ENCODE data around the gene CELA2A. TPM values are rescaled to one million over a fixed set of nuclear protein-coding genes. Genes with fewer than 3 reads are reported as not detected.

The CELA2A gene
- total RNA-seq, 4 donors from 2014 or later: 0.42 to 9.3 (median 1.5) TPM

DNA sequence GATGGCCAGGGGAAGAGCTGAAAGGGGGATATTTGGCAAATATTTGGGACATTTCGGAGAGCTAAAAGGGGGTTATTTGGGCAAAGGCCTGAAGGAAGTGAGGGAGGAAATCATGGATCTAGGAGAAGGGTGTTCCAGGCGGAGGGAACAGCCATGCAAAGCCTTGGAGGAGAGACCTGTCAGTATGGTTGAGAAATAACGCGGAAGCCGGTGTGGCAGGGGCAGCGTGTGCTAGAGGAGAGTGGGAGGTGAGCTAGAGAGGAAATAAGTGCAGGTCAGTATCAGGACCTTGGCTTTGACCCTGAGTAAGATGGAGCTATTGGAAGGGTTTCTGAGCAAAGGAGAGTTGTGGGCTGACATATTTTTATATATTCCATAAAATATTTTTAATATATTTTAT, 15.3 kb upstream of the CELA2A start:
- Histone ChIP-seq H3K27me3 (peaks cover 0 to 3% of the 10 kb centered on the region in 2 donors), H3K9me3 (no peaks in the 10 kb centered on the region), H3K4me1 (no peaks in the 10 kb centered on the region), H3K4me3 (no peak overlapping the region), H3K36me3 (no peaks in the 10 kb centered on the region), H3K27ac (no peak overlapping the region)
- DNase-seq (ENCODE audit: low spot score in 2 of 2): no peak
- TF ChIP-seq POLR2A (IDR thresholded peaks at IDR 0.05) (no peak), EP300 (IDR thresholded peaks at IDR 0.05) (no peak)
- TF ChIP-seq, protein P1, sequence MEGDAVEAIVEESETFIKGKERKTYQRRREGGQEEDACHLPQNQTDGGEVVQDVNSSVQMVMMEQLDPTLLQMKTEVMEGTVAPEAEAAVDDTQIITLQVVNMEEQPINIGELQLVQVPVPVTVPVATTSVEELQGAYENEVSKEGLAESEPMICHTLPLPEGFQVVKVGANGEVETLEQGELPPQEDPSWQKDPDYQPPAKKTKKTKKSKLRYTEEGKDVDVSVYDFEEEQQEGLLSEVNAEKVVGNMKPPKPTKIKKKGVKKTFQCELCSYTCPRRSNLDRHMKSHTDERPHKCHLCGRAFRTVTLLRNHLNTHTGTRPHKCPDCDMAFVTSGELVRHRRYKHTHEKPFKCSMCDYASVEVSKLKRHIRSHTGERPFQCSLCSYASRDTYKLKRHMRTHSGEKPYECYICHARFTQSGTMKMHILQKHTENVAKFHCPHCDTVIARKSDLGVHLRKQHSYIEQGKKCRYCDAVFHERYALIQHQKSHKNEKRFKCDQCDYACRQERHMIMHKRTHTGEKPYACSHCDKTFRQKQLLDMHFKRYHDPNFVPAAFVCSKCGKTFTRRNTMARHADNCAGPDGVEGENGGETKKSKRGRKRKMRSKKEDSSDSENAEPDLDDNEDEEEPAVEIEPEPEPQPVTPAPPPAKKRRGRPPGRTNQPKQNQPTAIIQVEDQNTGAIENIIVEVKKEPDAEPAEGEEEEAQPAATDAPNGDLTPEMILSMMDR (IDR thresholded peaks at IDR 0.05): no peak
- 81 to 88% methylated on average over 6 of the region's 6 CpGs for WGBS, 2 donors

DNA sequence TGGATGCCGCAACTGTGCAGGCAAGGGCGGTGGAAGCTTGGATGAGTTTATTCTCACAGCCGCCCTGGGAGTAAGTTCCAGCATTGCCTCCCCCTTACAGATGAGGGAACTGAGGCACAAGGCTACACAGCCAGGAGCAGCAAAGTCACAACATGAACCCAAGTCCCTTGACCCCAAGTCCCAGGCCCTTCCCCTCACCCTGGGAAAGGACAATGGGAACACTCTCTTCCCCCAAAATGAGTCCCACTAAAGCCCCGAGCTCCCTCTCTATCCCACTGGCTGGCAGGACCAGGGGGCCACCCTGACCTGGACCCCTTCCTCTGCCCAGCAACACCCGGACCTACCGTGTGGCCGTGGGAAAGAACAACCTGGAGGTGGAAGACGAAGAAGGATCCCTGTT, 14.4 kb upstream of the CELA2A start:
- no peak for TF ChIP-seq POLR2A (IDR thresholded peaks at IDR 0.05)
- no peak for TF ChIP-seq EP300 (IDR thresholded peaks at IDR 0.05)
- TF ChIP-seq, protein P1 (IDR thresholded peaks at IDR 0.05): no peak
- DNase-seq (ENCODE audit: low spot score in 2 of 2): no peak
- Histone ChIP-seq H3K9me3 (no peaks in the 10 kb centered on the region), H3K4me3 (no peak overlapping the region), H3K27me3 (peaks cover 0 to 12% of the 10 kb centered on the region in 2 donors), H3K27ac (no peak overlapping the region), H3K36me3 (no peaks in the 10 kb centered on the region), H3K4me1 (no peaks in the 10 kb centered on the region)
- WGBS, 2 donors: 82 to 85% methylated on average over 8 of the region's 8 CpGs

DNA sequence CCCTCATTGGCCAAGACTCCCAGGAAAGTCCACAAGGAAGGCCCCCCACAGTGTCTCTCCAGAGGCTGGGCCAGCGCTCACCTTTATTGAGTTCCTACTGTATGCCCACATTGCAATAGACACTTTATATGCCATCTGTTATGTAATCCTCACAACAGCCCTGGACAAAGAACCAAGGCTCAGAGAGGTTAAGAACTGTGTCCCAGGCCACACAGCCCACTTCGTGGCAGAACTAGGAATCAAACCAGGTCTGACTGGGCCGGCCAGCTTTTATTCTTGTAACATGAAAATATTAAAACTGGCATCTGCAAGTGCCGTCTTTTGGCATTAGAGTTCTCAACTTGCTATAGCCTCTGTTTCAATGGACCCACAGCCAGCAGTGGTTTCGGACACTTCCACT, 13.8 kb upstream of the CELA2A start:
- H3K27ac ChIP-seq: no peak overlapping the region
- H3K9me3 ChIP-seq: no peaks in the 10 kb centered on the region
- H3K36me3 ChIP-seq: no peaks in the 10 kb centered on the region
- TF ChIP-seq, protein P1 (IDR thresholded peaks at IDR 0.05): no peak
- TF ChIP-seq POLR2A (IDR thresholded peaks at IDR 0.05) (no peak), EP300 (IDR thresholded peaks at IDR 0.05) (no peak)
- H3K4me3 ChIP-seq: no peak overlapping the region
- H3K4me1 ChIP-seq: no peaks in the 10 kb centered on the region
- no peak for DNase-seq (ENCODE audit: low spot score in 2 of 2)
- H3K27me3 ChIP-seq: peaks cover 0 to 18% of the 10 kb centered on the region in 2 donors
- WGBS, 2 donors: 76 to 82% methylated on average over 5 of the region's 5 CpGs

DNA sequence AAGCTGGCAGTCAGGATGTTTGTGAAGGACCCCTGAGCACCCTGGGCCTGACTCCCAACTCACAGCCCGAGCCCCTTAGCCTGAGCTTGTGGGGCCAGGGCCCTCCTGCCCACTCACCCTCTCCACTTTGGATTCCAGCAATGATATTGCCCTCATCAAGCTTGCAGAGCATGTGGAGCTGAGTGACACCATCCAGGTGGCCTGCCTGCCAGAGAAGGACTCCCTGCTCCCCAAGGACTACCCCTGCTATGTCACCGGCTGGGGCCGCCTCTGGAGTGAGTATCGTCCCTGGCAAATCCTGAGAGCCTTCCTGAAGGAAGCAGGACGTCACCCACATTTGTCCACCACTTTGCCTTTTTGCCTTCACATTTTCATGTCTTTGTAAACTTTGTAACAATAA, 13.3 kb upstream of the CELA2A start:
- H3K27me3 ChIP-seq: peaks cover 0 to 18% of the 10 kb centered on the region in 2 donors
- no peaks in the 10 kb centered on the region for H3K9me3 ChIP-seq
- H3K4me1 ChIP-seq: no peaks in the 10 kb centered on the region
- no peak for DNase-seq (ENCODE audit: low spot score in 2 of 2)
- WGBS, 2 donors: 71 to 72% methylated on average over 4 to 5 of the region's 5 CpGs
- H3K36me3 ChIP-seq: no peaks in the 10 kb centered on the region
- H3K4me3 ChIP-seq: no peak overlapping the region
- TF ChIP-seq POLR2A (IDR thresholded peaks at IDR 0.05): no peak
- TF ChIP-seq, protein P1 (IDR thresholded peaks at IDR 0.05): no peak
- TF ChIP-seq EP300 (IDR thresholded peaks at IDR 0.05): no peak
- no peak overlapping the region for H3K27ac ChIP-seq

DNA sequence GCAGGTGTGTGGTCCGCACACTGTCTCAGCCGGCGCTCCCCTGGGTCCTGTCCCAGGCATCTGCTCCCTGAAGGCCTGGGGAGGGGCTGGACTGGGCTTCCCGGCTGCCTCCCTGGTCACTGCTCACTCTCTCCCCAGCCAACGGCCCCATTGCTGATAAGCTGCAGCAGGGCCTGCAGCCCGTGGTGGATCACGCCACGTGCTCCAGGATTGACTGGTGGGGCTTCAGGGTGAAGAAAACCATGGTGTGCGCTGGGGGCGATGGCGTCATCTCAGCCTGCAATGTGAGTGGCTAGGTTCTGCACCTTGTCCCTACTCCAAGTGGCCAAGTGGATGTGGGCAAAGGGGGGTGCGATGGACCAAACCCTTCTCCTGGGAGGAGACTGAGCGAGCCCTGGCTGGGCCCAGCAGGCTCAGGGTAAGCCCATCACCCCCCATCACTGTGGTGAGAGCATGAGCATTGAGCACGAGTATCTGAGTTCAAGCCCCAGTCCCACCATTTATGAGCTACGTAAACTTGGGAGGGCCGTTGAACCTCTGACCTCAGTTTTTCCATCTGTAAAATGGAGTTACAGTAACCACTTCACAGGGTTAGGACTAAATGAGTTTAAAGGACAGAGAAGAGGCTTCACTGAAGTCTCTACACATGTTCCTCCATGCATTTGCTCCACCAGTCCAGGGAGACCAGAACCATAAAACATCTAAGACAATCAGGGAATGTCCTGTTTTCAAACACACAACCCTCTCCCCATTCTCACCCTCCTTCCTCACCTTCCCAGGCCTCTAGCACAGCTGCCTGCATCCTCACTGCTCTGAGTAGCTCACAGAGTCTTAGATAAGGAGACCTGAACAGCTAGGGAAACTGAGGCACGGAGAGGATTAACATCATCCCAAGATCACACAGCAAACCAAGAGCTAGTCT, 11.8 kb upstream of the CELA2A start:
- whole genome bisulfite sequencing, 2 donors: 77% methylated on average over 10 to 15 of the region's 17 CpGs

More for the DNA sequence above, 11.8 kb upstream of the CELA2A start:
- no peaks in the 10 kb centered on the region for H3K9me3 ChIP-seq
- no peak overlapping the region for H3K4me3 ChIP-seq
- H3K27ac ChIP-seq: no peak overlapping the region
- DNase-seq (ENCODE audit: low spot score in 2 of 2): no peak
- no peaks in the 10 kb centered on the region for H3K36me3 ChIP-seq
- no peak for TF ChIP-seq EP300 (IDR thresholded peaks at IDR 0.05)
- TF ChIP-seq, protein P1 (IDR thresholded peaks at IDR 0.05): no peak
- TF ChIP-seq POLR2A (IDR thresholded peaks at IDR 0.05): no peak
- H3K27me3 ChIP-seq: peaks cover 0 to 18% of the 10 kb centered on the region in 2 donors
- no peaks in the 10 kb centered on the region for H3K4me1 ChIP-seq

Data from tibial nerve (tissue), 4 donors.